GM12878 (cell line): ENCODE data around the gene PRRC2B. TPM values are rescaled to one million over a fixed set of nuclear protein-coding genes. Genes with fewer than 3 reads are reported as not detected.

ENCODE experiments used
- ASH2L ChIP-seq: fragments of 300-600, 200-600 bp; sonication (generic); IDR thresholded peaks from 2 replicates; pipeline ENCODE4 v1.6.1; 2017; ENCODE audit warnings: low read depth, mild to moderate bottlenecking, borderline replicate concordance
- BCL11A ChIP-seq: IDR thresholded peaks from 2 replicates; pipeline ENCODE4 v1.6.1; 2011; ENCODE audit warnings: low read depth, low read length
- BCL3 ChIP-seq: IDR thresholded peaks from 2 replicates; pipeline ENCODE4 v1.6.1; 2011; ENCODE audit warnings: borderline replicate concordance, low read depth, mild to moderate bottlenecking, moderate library complexity, low read length; ENCODE audit not compliant: insufficient read depth, poor library complexity, severe bottlenecking
- BRCA1 ChIP-seq: IDR thresholded peaks from 2 replicates; pipeline ENCODE4 v1.6.1; 2011; ENCODE audit warnings: low read depth, low read length, improper control_type of control experiment
- CBX3 ChIP-seq: fragments of 200-600 bp; sonication (generic); IDR thresholded peaks from 2 replicates; pipeline ENCODE4 v1.6.1; 2016; ENCODE audit warnings: low read depth, borderline replicate concordance
- GABPA ChIP-seq: IDR thresholded peaks from 2 replicates; pipeline ENCODE4 v1.6.1; 2014; ENCODE audit warnings: antibody characterized with exemption, low read depth, mild to moderate bottlenecking, inconsistent platforms
- HDAC6 ChIP-seq: fragments of 200-600 bp; sonication (generic); IDR thresholded peaks from one replicate; pipeline ENCODE4 v1.8.0; 2017; ENCODE audit warnings: antibody characterized with exemption; ENCODE audit not compliant: unreplicated experiment
- HSF1 ChIP-seq: fragments of 150-350 bp; IDR thresholded peaks from 2 replicates; pipeline ENCODE4 v1.6.1; 2014; ENCODE audit warnings: mild to moderate bottlenecking, low read depth, low read length
- JUNB ChIP-seq: IDR thresholded peaks from 2 replicates; pipeline ENCODE4 v1.6.1; 2016; ENCODE audit warnings: antibody characterized with exemption, mild to moderate bottlenecking
- JUND ChIP-seq: IDR thresholded peaks from 2 replicates; pipeline ENCODE4 v1.6.1; 2012; ENCODE audit warnings: low read depth, mild to moderate bottlenecking, low read length, improper control_type of control experiment, moderate library complexity
- MTA2 ChIP-seq: fragments of 450-650 bp; IDR thresholded peaks from 2 replicates; pipeline ENCODE4 v1.6.1; 2016; ENCODE audit warnings: low read depth, mild to moderate bottlenecking, moderate library complexity
- PAX5 ChIP-seq: IDR thresholded peaks from 2 replicates; pipeline ENCODE4 v1.6.1; 2011; ENCODE audit warnings: low read depth, low read length, borderline replicate concordance
- PML ChIP-seq: IDR thresholded peaks from 2 replicates; pipeline ENCODE4 v1.6.1; 2012; ENCODE audit warnings: low read length, inconsistent platforms
- POLR2A ChIP-seq: IDR thresholded peaks from 2 replicates; pipeline ENCODE4 v1.6.1; 2011; ENCODE audit warnings: low read depth, mild to moderate bottlenecking, low read length
- POLR2AphosphoS5 ChIP-seq: IDR thresholded peaks from 2 replicates; pipeline ENCODE4 v1.6.1; 2011; ENCODE audit warnings: mild to moderate bottlenecking, low read length, inconsistent platforms
- SMC3 ChIP-seq: IDR thresholded peaks from 2 replicates; pipeline ENCODE4 v1.6.1; 2011; ENCODE audit warnings: low read length, improper control_type of control experiment, borderline replicate concordance
- SREBF1 ChIP-seq: IDR thresholded peaks from 2 replicates; pipeline ENCODE4 v1.6.1; 2012; ENCODE audit warnings: mild to moderate bottlenecking, low read length
- TAF1 ChIP-seq: IDR thresholded peaks from 2 replicates; pipeline ENCODE4 v1.6.1; 2011; ENCODE audit warnings: mild to moderate bottlenecking, low read depth, low read length, borderline replicate concordance
- ZNF207 ChIP-seq: fragments of 450-650 bp; IDR thresholded peaks from 2 replicates; pipeline ENCODE4 v1.6.1; 2014; ENCODE audit warnings: antibody characterized with exemption, mild to moderate bottlenecking, borderline replicate concordance
- polyA plus RNA-seq, 11 experiments: library from polyadenylated mRNA; depleted of rRNA in 4 of 11; unstranded in 6 of 11; stranded (reverse) in 5 of 11; fragments of >200 nt; fragmentation: Nextera tagmentation in 4 of 11; fragmentation: Illumina TruSeq in 1 of 11; extraction: Ambion mirVana in 4 of 11; extraction: Trizol in 1 of 11; gene quantifications; 1 replicate in 1 of 11; 2 replicates in 10 of 11; pipeline versions ENCODE4 v1.2.1 to v1.2.3, GENCODE V29; 2011 to 2016; ENCODE audit warnings: inconsistent platforms in 2 of 11, missing spikeins in 2 of 11, low read depth in 1 of 11
- total RNA-seq, 4 experiments: library from RNA; depleted of rRNA in 3 of 4; stranded (reverse); fragments of >200 nt in 3 of 4; fragmentation: Illumina TruSeq in 1 of 4; extraction: Trizol in 1 of 4; gene quantifications; 2 replicates each; pipeline versions ENCODE4 v1.2.1 to v1.2.3, GENCODE V29; 2013 to 2021
- TF ChIP-seq, protein P1 (sequence below): fragments of 450-650 bp; IDR thresholded peaks from 2 replicates; pipeline ENCODE4 v1.6.1; 2017; ENCODE audit warnings: borderline replicate concordance
- TF ChIP-seq, protein P2 (sequence below), 3 experiments: IDR thresholded peaks in 2 of 3; conservative IDR thresholded peaks in 1 of 3; 2 replicates each; pipeline ENCODE4 v1.5.1; 2011; ENCODE audit warnings: low read depth in 3 of 3, low read length in 3 of 3, mild to moderate bottlenecking in 3 of 3, control low read depth in 2 of 3, moderate library complexity in 2 of 3, inconsistent platforms in 1 of 3, mixed read lengths in 1 of 3; ENCODE audit not compliant: control insufficient read depth in 2 of 3, insufficient read depth in 1 of 3; ENCODE audit errors: extremely low read depth in 1 of 3
- TF ChIP-seq, protein P3 (sequence below): fragments of 450-650 bp; IDR thresholded peaks from 2 replicates; pipeline ENCODE4 v1.6.1; 2017; ENCODE audit warnings: antibody characterized with exemption, mild to moderate bottlenecking, moderate library complexity

PRRC2B gene
- total and polyA plus RNA-seq, 10 of the 15 experiments (the other 5 are each of a cell fraction or from before 2014, with no cell fraction given), result 0.84 to 155 (median 28.7) TPM

DNA sequence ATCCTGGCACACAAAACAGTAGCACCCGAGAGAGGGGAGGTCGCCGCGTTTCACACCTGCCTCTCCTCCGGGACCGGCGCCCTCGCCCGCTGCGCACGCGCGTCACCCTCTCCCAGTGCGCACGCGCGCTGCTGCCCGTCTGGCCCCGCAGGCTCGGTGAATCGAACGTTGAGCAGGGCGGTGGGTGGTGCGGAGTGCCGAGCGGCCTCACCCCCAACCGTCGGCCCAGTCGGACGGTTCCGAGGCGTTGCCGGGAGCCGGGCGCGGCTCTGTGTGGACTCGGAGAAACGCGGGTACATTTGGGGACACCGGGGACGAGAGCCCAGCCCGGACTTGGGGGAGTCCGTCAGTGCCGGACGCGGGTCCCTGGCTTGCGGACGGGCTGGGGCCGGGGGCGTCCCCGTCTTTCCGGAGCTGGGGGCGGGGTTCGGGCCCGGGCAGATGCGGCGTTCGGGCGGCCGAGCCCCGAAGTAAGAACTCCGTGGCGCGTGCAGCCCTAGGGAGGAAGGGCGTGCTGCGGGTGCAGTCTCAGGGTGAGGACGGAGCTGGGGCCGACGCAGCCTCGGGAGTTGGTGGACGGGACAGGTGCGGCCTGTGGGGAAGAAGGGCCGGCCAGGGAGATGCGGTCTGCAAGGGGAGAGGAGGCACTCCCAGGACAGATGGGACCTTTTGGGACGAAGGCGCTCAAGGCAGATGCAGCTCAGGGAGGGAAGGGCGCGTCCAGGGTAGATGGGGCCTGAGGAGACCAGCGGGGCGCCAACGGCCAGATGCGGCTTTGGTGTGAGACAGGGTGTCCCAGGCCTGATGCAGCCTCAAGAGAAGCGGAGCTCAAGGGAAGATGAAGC, 109.1 kb downstream of the PRRC2B start, which contains the start of gene POMT1 (continued):
- peak; percentile 50 for TF ChIP-seq BCL3
- TF ChIP-seq JUNB, result no peak
- TF ChIP-seq, protein P1, sequence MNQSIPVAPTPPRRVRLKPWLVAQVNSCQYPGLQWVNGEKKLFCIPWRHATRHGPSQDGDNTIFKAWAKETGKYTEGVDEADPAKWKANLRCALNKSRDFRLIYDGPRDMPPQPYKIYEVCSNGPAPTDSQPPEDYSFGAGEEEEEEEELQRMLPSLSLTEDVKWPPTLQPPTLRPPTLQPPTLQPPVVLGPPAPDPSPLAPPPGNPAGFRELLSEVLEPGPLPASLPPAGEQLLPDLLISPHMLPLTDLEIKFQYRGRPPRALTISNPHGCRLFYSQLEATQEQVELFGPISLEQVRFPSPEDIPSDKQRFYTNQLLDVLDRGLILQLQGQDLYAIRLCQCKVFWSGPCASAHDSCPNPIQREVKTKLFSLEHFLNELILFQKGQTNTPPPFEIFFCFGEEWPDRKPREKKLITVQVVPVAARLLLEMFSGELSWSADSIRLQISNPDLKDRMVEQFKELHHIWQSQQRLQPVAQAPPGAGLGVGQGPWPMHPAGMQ, result no peak
- TF ChIP-seq, protein P2, sequence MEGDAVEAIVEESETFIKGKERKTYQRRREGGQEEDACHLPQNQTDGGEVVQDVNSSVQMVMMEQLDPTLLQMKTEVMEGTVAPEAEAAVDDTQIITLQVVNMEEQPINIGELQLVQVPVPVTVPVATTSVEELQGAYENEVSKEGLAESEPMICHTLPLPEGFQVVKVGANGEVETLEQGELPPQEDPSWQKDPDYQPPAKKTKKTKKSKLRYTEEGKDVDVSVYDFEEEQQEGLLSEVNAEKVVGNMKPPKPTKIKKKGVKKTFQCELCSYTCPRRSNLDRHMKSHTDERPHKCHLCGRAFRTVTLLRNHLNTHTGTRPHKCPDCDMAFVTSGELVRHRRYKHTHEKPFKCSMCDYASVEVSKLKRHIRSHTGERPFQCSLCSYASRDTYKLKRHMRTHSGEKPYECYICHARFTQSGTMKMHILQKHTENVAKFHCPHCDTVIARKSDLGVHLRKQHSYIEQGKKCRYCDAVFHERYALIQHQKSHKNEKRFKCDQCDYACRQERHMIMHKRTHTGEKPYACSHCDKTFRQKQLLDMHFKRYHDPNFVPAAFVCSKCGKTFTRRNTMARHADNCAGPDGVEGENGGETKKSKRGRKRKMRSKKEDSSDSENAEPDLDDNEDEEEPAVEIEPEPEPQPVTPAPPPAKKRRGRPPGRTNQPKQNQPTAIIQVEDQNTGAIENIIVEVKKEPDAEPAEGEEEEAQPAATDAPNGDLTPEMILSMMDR (IDR thresholded peaks at IDR 0.05 in 2 of 3, conservative IDR thresholded peaks at IDR 0.05 in 1 of 3; ENCODE audit: control insufficient read depth in 2 of 3, extremely low read depth in 1 of 3, insufficient read depth in 1 of 3, low read depth in 3 of 3, low read length in 3 of 3), result no peak
- TF ChIP-seq JUND, result no peak
- TF ChIP-seq, protein P3, sequence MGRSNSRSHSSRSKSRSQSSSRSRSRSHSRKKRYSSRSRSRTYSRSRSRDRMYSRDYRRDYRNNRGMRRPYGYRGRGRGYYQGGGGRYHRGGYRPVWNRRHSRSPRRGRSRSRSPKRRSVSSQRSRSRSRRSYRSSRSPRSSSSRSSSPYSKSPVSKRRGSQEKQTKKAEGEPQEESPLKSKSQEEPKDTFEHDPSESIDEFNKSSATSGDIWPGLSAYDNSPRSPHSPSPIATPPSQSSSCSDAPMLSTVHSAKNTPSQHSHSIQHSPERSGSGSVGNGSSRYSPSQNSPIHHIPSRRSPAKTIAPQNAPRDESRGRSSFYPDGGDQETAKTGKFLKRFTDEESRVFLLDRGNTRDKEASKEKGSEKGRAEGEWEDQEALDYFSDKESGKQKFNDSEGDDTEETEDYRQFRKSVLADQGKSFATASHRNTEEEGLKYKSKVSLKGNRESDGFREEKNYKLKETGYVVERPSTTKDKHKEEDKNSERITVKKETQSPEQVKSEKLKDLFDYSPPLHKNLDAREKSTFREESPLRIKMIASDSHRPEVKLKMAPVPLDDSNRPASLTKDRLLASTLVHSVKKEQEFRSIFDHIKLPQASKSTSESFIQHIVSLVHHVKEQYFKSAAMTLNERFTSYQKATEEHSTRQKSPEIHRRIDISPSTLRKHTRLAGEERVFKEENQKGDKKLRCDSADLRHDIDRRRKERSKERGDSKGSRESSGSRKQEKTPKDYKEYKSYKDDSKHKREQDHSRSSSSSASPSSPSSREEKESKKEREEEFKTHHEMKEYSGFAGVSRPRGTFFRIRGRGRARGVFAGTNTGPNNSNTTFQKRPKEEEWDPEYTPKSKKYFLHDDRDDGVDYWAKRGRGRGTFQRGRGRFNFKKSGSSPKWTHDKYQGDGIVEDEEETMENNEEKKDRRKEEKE, result no peak
- peak; percentile 61; the same call in 1 of the 2 replicates for TF ChIP-seq POLR2AphosphoS5
- TF ChIP-seq PAX5, result peak; percentile 37; the same call in 1 of the 2 replicates
- TF ChIP-seq POLR2A, result peak; percentile 84
- TF ChIP-seq HDAC6, result no peak
- TF ChIP-seq TAF1, result no peak
- TF ChIP-seq PML, result no peak
- no peak for TF ChIP-seq SMC3
- TF ChIP-seq CBX3, result no peak
- no peak for TF ChIP-seq BCL11A
- TF ChIP-seq HSF1, result 0 out of 2 replicates have a peak, but pooled peaks have one; percentile 11
- no peak for TF ChIP-seq SREBF1
- no peak for TF ChIP-seq MTA2
- TF ChIP-seq GABPA, result no peak
- TF ChIP-seq ZNF207, result peak; percentile 96
- no peak for TF ChIP-seq BRCA1
- peak; percentile 40; the same call in 1 of the 2 replicates for TF ChIP-seq ASH2L
